Measurements from ENCODE around the gene TRAM2. TPM values are rescaled to one million over a fixed set of nuclear protein-coding genes. Genes with fewer than 3 reads are reported as not detected.
A peak's percentile ranks its signal among the peaks of the same experiment; 100 is the strongest.

The TRAM2 gene
- total RNA-seq, 1 donor from 2014 or later = 11.0 TPM

- Histone ChIP-seq H3K27me3 (no peaks in the 10 kb centered on the region), H3K27ac (peak overlapping the region; percentile 20), H3K36me3 (no peaks in the 10 kb centered on the region), H3K9me3 (no peaks in the 10 kb centered on the region), H3K4me1 (peaks cover 30% of the 10 kb centered on the region), H3K4me3 (no peak overlapping the region)
- intact Hi-C loops (cut with DNase I) = no loop called here
- no peak for DNase-seq (ENCODE audit: extremely low spot score in 2 of 2)
- TF ChIP-seq POLR2AphosphoS5 (IDR thresholded peaks at IDR 0.05; ENCODE audit: insufficient read depth in 1 of 2, low read depth in 1 of 2) = no peak
- no peak for TF ChIP-seq POLR2A (IDR thresholded peaks at IDR 0.05)
- no peak for TF ChIP-seq CTCF (IDR thresholded peaks at IDR 0.05)
Observed at GRCh38 chr6:52557389-52558265, 19.2 kb downstream of the TRAM2 start.

- Histone ChIP-seq H3K27me3 (no peaks in the 10 kb centered on the region), H3K4me1 (peaks cover 49% of the 10 kb centered on the region), H3K4me3 (no peak overlapping the region), H3K9me3 (no peaks in the 10 kb centered on the region), H3K27ac (peak overlapping the region; percentile 27), H3K36me3 (no peaks in the 10 kb centered on the region)
- TF ChIP-seq POLR2AphosphoS5 (IDR thresholded peaks at IDR 0.05; ENCODE audit: insufficient read depth in 1 of 2, low read depth in 1 of 2) (no peak), POLR2A (IDR thresholded peaks at IDR 0.05) (no peak), CTCF (IDR thresholded peaks at IDR 0.05) (no peak)
- DNase-seq (ENCODE audit: extremely low spot score in 2 of 2) = no peak
- intact Hi-C loops (cut with DNase I) = no loop called here
Observed at GRCh38 chr6:52555518-52556233, 21.2 kb downstream of the TRAM2 start.

- TF ChIP-seq POLR2AphosphoS5 (IDR thresholded peaks at IDR 0.05; ENCODE audit: insufficient read depth in 1 of 2, low read depth in 1 of 2) = no peak
- TF ChIP-seq CTCF (IDR thresholded peaks at IDR 0.05) = no peak
- TF ChIP-seq POLR2A (IDR thresholded peaks at IDR 0.05) = no peak
- Histone ChIP-seq H3K27ac (no peak overlapping the region), H3K27me3 (no peaks in the 10 kb centered on the region), H3K9me3 (no peaks in the 10 kb centered on the region), H3K36me3 (no peaks in the 10 kb centered on the region), H3K4me1 (peaks cover 51% of the 10 kb centered on the region), H3K4me3 (no peak overlapping the region)
- DNase-seq (ENCODE audit: extremely low spot score in 2 of 2) = no peak
- intact Hi-C loops (cut with DNase I) = no loop called here
Observed at GRCh38 chr6:52554684-52555280, 22.1 kb downstream of the TRAM2 start.

- H3K9me3 ChIP-seq = no peaks in the 10 kb centered on the region
- no peaks in the 10 kb centered on the region for H3K27me3 ChIP-seq
- peaks cover 50% of the 10 kb centered on the region for H3K4me1 ChIP-seq
- TF ChIP-seq CTCF (IDR thresholded peaks at IDR 0.05) (no peak), POLR2AphosphoS5 (IDR thresholded peaks at IDR 0.05; ENCODE audit: insufficient read depth in 1 of 2, low read depth in 1 of 2) (no peak), POLR2A (IDR thresholded peaks at IDR 0.05) (no peak)
- no peak overlapping the region for H3K4me3 ChIP-seq
- no peak for DNase-seq (ENCODE audit: extremely low spot score in 2 of 2)
- H3K27ac ChIP-seq = no peak overlapping the region
- intact Hi-C loops (cut with DNase I) = no loop called here
- no peaks in the 10 kb centered on the region for H3K36me3 ChIP-seq
Observed at GRCh38 chr6:52553719-52554118, 23.1 kb downstream of the TRAM2 start.

Data from vagina (tissue), 2 donors.